ENCODE results near the gene PMPCA.

The PMPCA gene

DNA sequence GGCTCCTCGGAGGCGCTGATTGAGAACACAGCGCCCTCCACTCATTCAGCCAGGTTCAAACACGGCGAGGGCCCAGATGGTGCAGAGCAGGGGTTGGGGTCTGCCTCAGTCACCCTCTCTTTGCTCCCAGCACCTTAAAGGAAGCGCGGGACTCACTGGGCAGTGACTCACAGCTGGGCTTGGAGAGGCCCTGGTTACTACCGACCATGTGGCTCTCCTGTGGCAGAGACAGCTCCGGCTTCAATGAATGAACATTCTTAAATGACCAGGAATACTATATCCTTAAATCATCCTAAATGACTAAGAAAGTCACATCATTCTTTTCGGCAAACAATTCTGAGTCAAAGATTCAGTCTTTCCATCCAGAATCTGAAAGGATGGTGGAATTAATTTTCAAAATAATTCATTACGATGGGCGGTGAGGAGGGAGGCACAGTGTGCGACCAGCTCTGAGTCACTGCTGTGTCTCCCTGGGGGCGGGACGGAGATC lies 30.8 kb downstream of the PMPCA start:
- Mint-ChIP-seq H3K36me3 (ENCODE audit: low read depth) (peaks cover 21% of the 10 kb centered on the region), H3K27me3 (no peaks in the 10 kb centered on the region), H3K27ac (no peak overlapping the region), H3K4me1 (ENCODE audit: low read depth) (peaks cover 22% of the 10 kb centered on the region), H3K4me3 (no peak overlapping the region), H3K9me3 (no peaks in the 10 kb centered on the region)

- Mint-ChIP-seq H3K36me3 (ENCODE audit: low read depth) (peaks cover 26% of the 10 kb centered on the region), H3K9me3 (no peaks in the 10 kb centered on the region), H3K4me3 (no peak overlapping the region), H3K27me3 (no peaks in the 10 kb centered on the region), H3K27ac (no peak overlapping the region), H3K4me1 (ENCODE audit: low read depth) (peaks cover 17% of the 10 kb centered on the region)
These were observed 31.3 kb downstream of the PMPCA start for GRCh38 chr9:136441681-136442245.

GRCh38 chr9:136442265-136442664 lies 31.8 kb downstream of the PMPCA start:
- H3K4me3 Mint-ChIP-seq = no peak overlapping the region
- H3K27me3 Mint-ChIP-seq = no peaks in the 10 kb centered on the region

GRCh38 chr9:136443087-136443486 lies 32.6 kb downstream of the PMPCA start:
- Mint-ChIP-seq H3K36me3 (ENCODE audit: low read depth) (peaks cover 38% of the 10 kb centered on the region), H3K4me3 (no peak overlapping the region), H3K27me3 (no peaks in the 10 kb centered on the region), H3K9me3 (no peaks in the 10 kb centered on the region), H3K27ac (no peak overlapping the region), H3K4me1 (ENCODE audit: low read depth) (peaks cover 4% of the 10 kb centered on the region)

More at GRCh38 chr9:136442265-136442664, 31.8 kb downstream of the PMPCA start:
- H3K36me3 Mint-ChIP-seq (ENCODE audit: low read depth) = peaks cover 30% of the 10 kb centered on the region
- no peak overlapping the region for H3K27ac Mint-ChIP-seq
- no peaks in the 10 kb centered on the region for H3K9me3 Mint-ChIP-seq
- H3K4me1 Mint-ChIP-seq (ENCODE audit: low read depth) = peaks cover 12% of the 10 kb centered on the region

GRCh38 chr9:136443687-136444086 lies 33.2 kb downstream of the PMPCA start:
- no peaks in the 10 kb centered on the region for H3K27me3 Mint-ChIP-seq
- no peak overlapping the region for H3K27ac Mint-ChIP-seq
- peaks cover 44% of the 10 kb centered on the region for H3K36me3 Mint-ChIP-seq (ENCODE audit: low read depth)

GRCh38 chr9:136444102-136444501 lies 33.6 kb downstream of the PMPCA start:
- Mint-ChIP-seq H3K4me3 (no peak overlapping the region), H3K9me3 (no peaks in the 10 kb centered on the region), H3K36me3 (ENCODE audit: low read depth) (peaks cover 45% of the 10 kb centered on the region), H3K27me3 (no peaks in the 10 kb centered on the region), H3K4me1 (ENCODE audit: low read depth) (no peaks in the 10 kb centered on the region), H3K27ac (no peak overlapping the region)

More at GRCh38 chr9:136443687-136444086, 33.2 kb downstream of the PMPCA start:
- H3K4me1 Mint-ChIP-seq (ENCODE audit: low read depth) = no peaks in the 10 kb centered on the region
- no peak overlapping the region for H3K4me3 Mint-ChIP-seq
- H3K9me3 Mint-ChIP-seq = no peaks in the 10 kb centered on the region

DNA sequence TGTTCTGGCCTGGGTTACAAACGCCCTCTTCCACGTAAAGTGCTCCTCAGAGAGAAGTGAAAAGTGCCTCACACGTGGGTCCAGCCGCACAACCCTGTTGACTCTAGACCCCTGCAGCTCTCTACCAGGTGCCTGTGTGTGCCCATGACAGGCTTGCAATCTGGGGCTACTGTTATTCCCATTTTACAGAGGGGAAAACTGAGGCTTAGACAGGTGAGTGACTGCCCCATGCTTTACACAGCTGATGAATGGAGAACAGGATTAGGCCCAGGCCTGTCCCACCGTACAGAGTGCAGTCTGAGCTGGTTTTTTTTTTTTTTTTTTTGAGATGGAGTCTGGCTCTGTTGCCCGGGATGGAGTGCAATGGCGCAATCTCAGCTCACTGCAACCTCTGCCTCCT lies 35.3 kb downstream of the PMPCA start:
- Mint-ChIP-seq H3K27me3 (no peaks in the 10 kb centered on the region), H3K27ac (no peak overlapping the region), H3K36me3 (ENCODE audit: low read depth) (peaks cover 56% of the 10 kb centered on the region), H3K4me1 (ENCODE audit: low read depth) (no peaks in the 10 kb centered on the region), H3K9me3 (no peaks in the 10 kb centered on the region), H3K4me3 (no peak overlapping the region)

- no peak overlapping the region for H3K4me3 Mint-ChIP-seq
These were observed 36.8 kb downstream of the PMPCA start for GRCh38 chr9:136447173-136447778.

GRCh38 chr9:136448655-136449054 lies 38.2 kb downstream of the PMPCA start:
- no peaks in the 10 kb centered on the region for H3K9me3 Mint-ChIP-seq
- H3K4me1 Mint-ChIP-seq (ENCODE audit: low read depth) = no peaks in the 10 kb centered on the region
- H3K27me3 Mint-ChIP-seq = no peaks in the 10 kb centered on the region
- H3K36me3 Mint-ChIP-seq (ENCODE audit: low read depth) = peaks cover 68% of the 10 kb centered on the region
- H3K27ac Mint-ChIP-seq = no peak overlapping the region
- no peak overlapping the region for H3K4me3 Mint-ChIP-seq

More at GRCh38 chr9:136447173-136447778, 36.8 kb downstream of the PMPCA start:
- H3K36me3 Mint-ChIP-seq (ENCODE audit: low read depth) = peaks cover 62% of the 10 kb centered on the region
- no peaks in the 10 kb centered on the region for H3K27me3 Mint-ChIP-seq
- no peak overlapping the region for H3K27ac Mint-ChIP-seq
- no peaks in the 10 kb centered on the region for H3K4me1 Mint-ChIP-seq (ENCODE audit: low read depth)
- no peaks in the 10 kb centered on the region for H3K9me3 Mint-ChIP-seq

- Mint-ChIP-seq H3K4me3 (no peak overlapping the region), H3K36me3 (ENCODE audit: low read depth) (peaks cover 74% of the 10 kb centered on the region), H3K27me3 (no peaks in the 10 kb centered on the region), H3K9me3 (no peaks in the 10 kb centered on the region), H3K27ac (no peak overlapping the region), H3K4me1 (ENCODE audit: low read depth) (no peaks in the 10 kb centered on the region)
These were observed 40.9 kb downstream of the PMPCA start for GRCh38 chr9:136451221-136451877.

DNA sequence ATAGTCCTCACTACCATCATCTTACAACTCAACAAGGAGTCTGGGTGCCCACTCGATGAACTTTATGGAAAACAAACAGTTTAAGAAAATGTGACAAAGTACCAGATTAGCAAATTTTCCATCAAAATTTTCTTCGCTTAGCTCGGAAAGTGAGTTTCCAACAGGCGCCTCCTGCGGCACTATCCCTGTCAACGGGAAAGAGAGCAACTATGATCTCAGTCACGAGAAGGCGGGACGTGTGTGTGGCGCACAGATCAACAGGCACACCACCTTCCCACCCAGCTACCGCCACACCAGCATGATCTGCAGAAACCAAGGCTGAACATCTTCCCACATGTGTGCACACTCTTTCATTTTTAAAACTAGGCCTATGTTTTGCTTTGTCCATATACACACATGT lies 42.9 kb downstream of the PMPCA start:
- no peaks in the 10 kb centered on the region for H3K27me3 Mint-ChIP-seq
- H3K9me3 Mint-ChIP-seq = no peaks in the 10 kb centered on the region
- peaks cover 59% of the 10 kb centered on the region for H3K36me3 Mint-ChIP-seq (ENCODE audit: low read depth)
- H3K4me1 Mint-ChIP-seq (ENCODE audit: low read depth) = no peaks in the 10 kb centered on the region
- H3K27ac Mint-ChIP-seq = no peak overlapping the region
- H3K4me3 Mint-ChIP-seq = no peak overlapping the region

GRCh38 chr9:136454026-136454796 lies 43.8 kb downstream of the PMPCA start:
- H3K27me3 Mint-ChIP-seq = no peaks in the 10 kb centered on the region
- no peak overlapping the region for H3K27ac Mint-ChIP-seq
- H3K9me3 Mint-ChIP-seq = no peaks in the 10 kb centered on the region
- H3K36me3 Mint-ChIP-seq (ENCODE audit: low read depth) = peaks cover 62% of the 10 kb centered on the region
- no peak overlapping the region for H3K4me3 Mint-ChIP-seq
- H3K4me1 Mint-ChIP-seq (ENCODE audit: low read depth) = no peaks in the 10 kb centered on the region

DNA sequence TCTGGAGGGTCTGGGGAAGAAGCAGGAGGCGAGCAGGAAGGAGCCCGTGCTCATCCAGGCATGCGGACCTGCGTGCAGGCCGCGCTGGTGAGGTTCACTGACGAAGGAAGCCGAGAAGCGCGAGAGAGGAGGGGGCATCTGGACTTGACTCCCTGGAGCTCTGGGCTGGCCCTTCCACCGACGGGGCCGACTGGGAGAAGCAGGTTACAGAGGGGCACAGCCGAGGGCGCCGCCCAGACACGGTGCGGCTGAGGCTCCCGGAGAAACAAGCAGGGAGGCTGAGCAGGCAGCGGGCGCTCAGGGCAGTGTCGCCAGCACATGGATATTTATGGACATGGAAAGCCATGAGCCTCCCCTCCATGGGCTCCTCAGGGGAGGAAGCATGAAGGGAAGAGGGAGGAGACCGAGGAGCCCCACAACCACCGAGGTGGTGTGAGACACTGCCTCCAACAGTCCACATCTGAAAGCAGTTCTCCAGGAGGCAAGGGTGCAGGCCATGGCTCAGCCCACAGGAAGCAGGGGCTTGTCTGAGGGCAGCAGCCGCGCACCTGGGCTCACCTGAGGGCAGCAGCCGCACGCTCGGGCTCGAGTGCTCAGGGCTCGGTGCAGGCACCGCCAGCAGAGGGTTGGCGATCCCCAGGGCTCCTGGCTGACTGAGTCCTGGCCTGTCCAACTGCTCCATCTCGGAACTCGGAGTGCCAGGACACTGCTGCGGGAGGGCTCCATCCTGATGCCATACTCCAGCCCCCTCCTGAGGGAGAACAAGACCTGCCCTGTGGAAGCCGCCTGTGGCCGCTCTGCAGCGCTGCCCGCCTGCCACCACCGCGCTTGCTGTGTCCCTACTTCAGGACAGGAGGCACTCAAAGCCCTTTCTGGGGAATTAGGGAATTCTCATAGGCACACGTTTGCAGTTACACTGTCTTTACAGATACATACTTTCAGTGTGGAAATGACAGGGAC lies 44.9 kb downstream of the PMPCA start:
- Mint-ChIP-seq H3K27me3 (no peaks in the 10 kb centered on the region), H3K27ac (no peak overlapping the region), H3K4me3 (no peak overlapping the region), H3K36me3 (ENCODE audit: low read depth) (peaks cover 62% of the 10 kb centered on the region), H3K4me1 (ENCODE audit: low read depth) (no peaks in the 10 kb centered on the region), H3K9me3 (no peaks in the 10 kb centered on the region)

DNA sequence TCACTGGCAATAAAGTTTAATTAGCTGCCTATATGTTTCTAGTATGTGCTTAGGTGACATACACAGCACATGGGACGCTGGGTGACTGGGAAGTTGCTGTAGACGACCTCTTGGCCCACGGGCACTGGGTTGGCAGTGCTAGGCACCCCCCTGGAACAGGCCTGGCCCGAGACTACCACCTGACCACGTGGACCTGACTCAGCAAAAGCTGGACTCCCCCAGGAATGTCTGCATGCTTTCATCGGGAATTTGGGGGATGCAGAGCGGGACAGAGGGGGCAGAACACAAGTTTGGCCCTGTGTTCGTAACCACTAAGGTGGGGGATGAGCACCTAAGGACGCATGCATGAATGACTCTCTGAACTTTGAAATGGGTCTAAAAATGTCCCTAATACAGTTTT lies 45.8 kb downstream of the PMPCA start:
- no peak overlapping the region for H3K27ac Mint-ChIP-seq
- peaks cover 61% of the 10 kb centered on the region for H3K36me3 Mint-ChIP-seq (ENCODE audit: low read depth)
- no peaks in the 10 kb centered on the region for H3K9me3 Mint-ChIP-seq
- H3K27me3 Mint-ChIP-seq = no peaks in the 10 kb centered on the region
- H3K4me1 Mint-ChIP-seq (ENCODE audit: low read depth) = no peaks in the 10 kb centered on the region
- H3K4me3 Mint-ChIP-seq = no peak overlapping the region
